HepG2 (cell line): Measurements from ENCODE around the gene CSNK1E. TPM values are rescaled to one million over a fixed set of nuclear protein-coding genes. Genes with fewer than 3 reads are reported as not detected.

Experiments
- HBP1 ChIP-seq: IDR thresholded peaks from 2 replicates; pipeline ENCODE4 v1.6.1; 2016; ENCODE audit warnings: low read depth, control low read depth
- HDAC1 ChIP-seq: sonication (generic); formaldehyde crosslinking; IDR thresholded peaks from 2 replicates; pipeline ENCODE4 v1.5.1; 2020; ENCODE audit warnings: mild to moderate bottlenecking, missing genetic modification reagents
- HOXA7 ChIP-seq: sonication (generic); formaldehyde crosslinking; IDR thresholded peaks from 2 replicates; pipeline ENCODE4 v1.8.1; 2022; ENCODE audit warnings: mild to moderate bottlenecking, missing genetic modification reagents, moderate library complexity
- IRF2 ChIP-seq: IDR thresholded peaks from 2 replicates; pipeline ENCODE4 v1.6.1; 2018; ENCODE audit warnings: missing genetic modification reagents, missing compliant biosample characterization
- KAT7 ChIP-seq: IDR thresholded peaks from 2 replicates; pipeline ENCODE4 v1.6.1; 2018; ENCODE audit warnings: borderline replicate concordance, missing compliant biosample characterization
- KDM5B ChIP-seq: sonication (generic); formaldehyde crosslinking; IDR thresholded peaks from 2 replicates; pipeline ENCODE4 v1.4.0; 2020; ENCODE audit warnings: missing genetic modification reagents, mild to moderate bottlenecking, borderline replicate concordance
- PITX1 ChIP-seq: sonication (generic); formaldehyde crosslinking; IDR thresholded peaks from 2 replicates; pipeline ENCODE4 v1.5.1; 2020; ENCODE audit warnings: mild to moderate bottlenecking, missing genetic modification reagents
- POLR2G ChIP-seq: fragments of 200-400 bp; formaldehyde crosslinking; IDR thresholded peaks from 2 replicates; pipeline ENCODE4 v1.6.1; 2018; ENCODE audit warnings: mild to moderate bottlenecking, low read depth, low read length, moderate library complexity
- RFXANK ChIP-seq: IDR thresholded peaks from 2 replicates; pipeline ENCODE4 v1.6.1; 2016
- RNF2 ChIP-seq: fragments of 450-650 bp; conservative IDR thresholded peaks from 2 replicates; pipeline ENCODE4 v1.6.1; 2016; ENCODE audit warnings: low read depth
- SIN3A ChIP-seq: IDR thresholded peaks from 2 replicates; pipeline ENCODE4 v1.6.1; 2011; ENCODE audit warnings: low read depth, mild to moderate bottlenecking, control low read depth, low read length, borderline replicate concordance
- SKI ChIP-seq: fragments of 450-650 bp; IDR thresholded peaks from one replicate; pipeline ENCODE4 v1.6.1; 2018; ENCODE audit warnings: mild to moderate bottlenecking; ENCODE audit not compliant: partially characterized antibody
- ZFY ChIP-seq: sonication (generic); formaldehyde crosslinking; IDR thresholded peaks from 2 replicates; pipeline ENCODE4 v1.4.0; 2020; ENCODE audit warnings: missing genetic modification reagents
- ZKSCAN1 ChIP-seq: fragments of 150-350 bp; IDR thresholded peaks from 2 replicates; pipeline ENCODE4 v1.6.1; 2014; ENCODE audit warnings: low read length
- ZNF138 ChIP-seq: sonication (generic); formaldehyde crosslinking; IDR thresholded peaks from 2 replicates; pipeline ENCODE4 v1.5.0; 2020; ENCODE audit warnings: mild to moderate bottlenecking, low read depth, missing genetic modification reagents
- ZNF33B ChIP-seq: sonication (generic); formaldehyde crosslinking; IDR thresholded peaks from 2 replicates; pipeline ENCODE4 v1.5.1; 2020; ENCODE audit warnings: mild to moderate bottlenecking, missing genetic modification reagents
- ZNF354B ChIP-seq: sonication (generic); formaldehyde crosslinking; IDR thresholded peaks from 2 replicates; pipeline ENCODE4 v1.8.0; 2022; ENCODE audit warnings: mild to moderate bottlenecking, missing genetic modification reagents
- ZNF382 ChIP-seq: sonication (generic); formaldehyde crosslinking; IDR thresholded peaks from 2 replicates; pipeline ENCODE4 v1.5.0; 2020; ENCODE audit warnings: missing genetic modification reagents, mild to moderate bottlenecking, borderline replicate concordance
- ZNF552 ChIP-seq: sonication (generic); formaldehyde crosslinking; IDR thresholded peaks from 2 replicates; pipeline ENCODE4 v1.9.0; 2022; ENCODE audit warnings: missing genetic modification reagents, mild to moderate bottlenecking, borderline replicate concordance
- ZNF556 ChIP-seq: sonication (generic); formaldehyde crosslinking; IDR thresholded peaks from 2 replicates; pipeline ENCODE4 v1.4.0; 2020; ENCODE audit warnings: mild to moderate bottlenecking, missing genetic modification reagents, borderline replicate concordance
- ZNF563 ChIP-seq: sonication (generic); formaldehyde crosslinking; IDR thresholded peaks from 2 replicates; pipeline ENCODE4 v1.8.0; 2022; ENCODE audit warnings: mild to moderate bottlenecking, moderate library complexity, missing genetic modification reagents
- ZNF598 ChIP-seq: sonication (generic); formaldehyde crosslinking; IDR thresholded peaks from 2 replicates; pipeline ENCODE4 v1.5.1; 2020; ENCODE audit warnings: mild to moderate bottlenecking, missing genetic modification reagents, borderline replicate concordance
- ZNF773 ChIP-seq: sonication (generic); formaldehyde crosslinking; IDR thresholded peaks from 2 replicates; pipeline ENCODE4 v1.4.0; 2020; ENCODE audit warnings: missing genetic modification reagents, borderline replicate concordance
- polyA plus RNA-seq, 8 experiments: library from polyadenylated mRNA; depleted of rRNA in 3 of 8; stranded (reverse) in 7 of 8; unstranded in 1 of 8; fragments of >200 nt; fragmentation: Illumina TruSeq in 4 of 8; extraction: Trizol in 4 of 8; gene quantifications; 2 replicates each; pipeline versions ENCODE4 v1.2.1 to v1.2.3, GENCODE V29; 2011 to 2016; ENCODE audit warnings: low read depth in 4 of 8, missing spikeins in 1 of 8, mixed read lengths in 1 of 8; ENCODE audit not compliant: insufficient read depth in 1 of 8
- total RNA-seq, 5 experiments: library from RNA; depleted of rRNA; stranded (reverse); fragments of >200 nt; fragmentation: Illumina TruSeq; extraction: Trizol; gene quantifications; 2 replicates each; pipeline ENCODE4 v1.2.3, GENCODE V29; 2016; ENCODE audit warnings: low read depth in 1 of 5
- TF ChIP-seq, protein P1 (sequence below): sonication (generic); formaldehyde crosslinking; IDR thresholded peaks from 2 replicates; pipeline ENCODE4 v1.4.0; 2020; ENCODE audit warnings: missing genetic modification reagents, mild to moderate bottlenecking, borderline replicate concordance
- TF ChIP-seq, protein P2 (sequence below): sonication (generic); formaldehyde crosslinking; IDR thresholded peaks from 2 replicates; pipeline ENCODE4 v1.9.0; 2022; ENCODE audit warnings: low read depth, missing genetic modification reagents
- TF ChIP-seq, protein P3 (sequence below): IDR thresholded peaks from 2 replicates; pipeline ENCODE4 v1.6.1; 2016; ENCODE audit warnings: mild to moderate bottlenecking

CSNK1E gene
- total and polyA plus RNA-seq, 2 of the 13 experiments (the other 11 are each of a cell fraction or from before 2014, with no cell fraction given) = 34.7 to 129 TPM

GRCh38 chr22:38272373-38273134 lies 44.7 kb downstream of the CSNK1E start, which contains the start of gene TMEM184B (continued):
- TF ChIP-seq, protein P1, sequence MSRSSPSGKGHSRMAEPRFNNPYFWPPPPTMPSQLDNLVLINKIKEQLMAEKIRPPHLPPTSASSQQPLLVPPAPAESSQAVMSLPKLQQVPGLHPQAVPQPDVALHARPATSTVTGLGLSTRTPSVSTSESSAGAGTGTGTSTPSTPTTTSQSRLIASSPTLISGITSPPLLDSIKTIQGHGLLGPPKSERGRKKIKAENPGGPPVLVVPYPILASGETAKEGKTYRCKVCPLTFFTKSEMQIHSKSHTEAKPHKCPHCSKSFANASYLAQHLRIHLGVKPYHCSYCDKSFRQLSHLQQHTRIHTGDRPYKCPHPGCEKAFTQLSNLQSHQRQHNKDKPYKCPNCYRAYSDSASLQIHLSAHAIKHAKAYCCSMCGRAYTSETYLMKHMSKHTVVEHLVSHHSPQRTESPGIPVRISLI = no peak
- TF ChIP-seq ZFY (peak; percentile 79), ZNF598 (CRISPR knock-in tag) (no peak), POLR2G (peak; percentile 69), HDAC1 (no peak), ZNF552 (no peak), KAT7 (no peak), RFXANK (CRISPR knock-in tag) (no peak), HBP1 (no peak), SIN3A (peak; percentile 33; the same call in 1 of the 2 replicates), ZNF556 (CRISPR knock-in tag) (no peak), ZNF354B (CRISPR knock-in tag) (no peak), PITX1 (no peak), ZNF382 (CRISPR knock-in tag) (no peak), SKI (peak; percentile 43), RNF2 (no peak), HOXA7 (CRISPR knock-in tag) (no peak), IRF2 (CRISPR knock-in tag) (no peak), ZNF33B (CRISPR knock-in tag) (no peak), ZNF563 (0 out of 2 replicates have a peak, but pooled peaks have one; percentile 55), KDM5B (CRISPR knock-in tag) (peak; percentile 54; the same call in 1 of the 2 replicates), ZNF773 (CRISPR knock-in tag) (no peak), ZKSCAN1 (no peak), ZNF138 (CRISPR knock-in tag) (0 out of 2 replicates have a peak, but pooled peaks have one; percentile 28)
- TF ChIP-seq, protein P2, sequence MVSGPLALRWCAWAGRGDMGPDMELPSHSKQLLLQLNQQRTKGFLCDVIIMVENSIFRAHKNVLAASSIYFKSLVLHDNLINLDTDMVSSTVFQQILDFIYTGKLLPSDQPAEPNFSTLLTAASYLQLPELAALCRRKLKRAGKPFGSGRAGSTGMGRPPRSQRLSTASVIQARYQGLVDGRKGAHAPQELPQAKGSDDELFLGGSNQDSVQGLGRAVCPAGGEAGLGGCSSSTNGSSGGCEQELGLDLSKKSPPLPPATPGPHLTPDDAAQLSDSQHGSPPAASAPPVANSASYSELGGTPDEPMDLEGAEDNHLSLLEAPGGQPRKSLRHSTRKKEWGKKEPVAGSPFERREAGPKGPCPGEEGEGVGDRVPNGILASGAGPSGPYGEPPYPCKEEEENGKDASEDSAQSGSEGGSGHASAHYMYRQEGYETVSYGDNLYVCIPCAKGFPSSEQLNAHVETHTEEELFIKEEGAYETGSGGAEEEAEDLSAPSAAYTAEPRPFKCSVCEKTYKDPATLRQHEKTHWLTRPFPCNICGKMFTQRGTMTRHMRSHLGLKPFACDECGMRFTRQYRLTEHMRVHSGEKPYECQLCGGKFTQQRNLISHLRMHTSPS (CRISPR knock-in tag) = no peak
- TF ChIP-seq, protein P3, sequence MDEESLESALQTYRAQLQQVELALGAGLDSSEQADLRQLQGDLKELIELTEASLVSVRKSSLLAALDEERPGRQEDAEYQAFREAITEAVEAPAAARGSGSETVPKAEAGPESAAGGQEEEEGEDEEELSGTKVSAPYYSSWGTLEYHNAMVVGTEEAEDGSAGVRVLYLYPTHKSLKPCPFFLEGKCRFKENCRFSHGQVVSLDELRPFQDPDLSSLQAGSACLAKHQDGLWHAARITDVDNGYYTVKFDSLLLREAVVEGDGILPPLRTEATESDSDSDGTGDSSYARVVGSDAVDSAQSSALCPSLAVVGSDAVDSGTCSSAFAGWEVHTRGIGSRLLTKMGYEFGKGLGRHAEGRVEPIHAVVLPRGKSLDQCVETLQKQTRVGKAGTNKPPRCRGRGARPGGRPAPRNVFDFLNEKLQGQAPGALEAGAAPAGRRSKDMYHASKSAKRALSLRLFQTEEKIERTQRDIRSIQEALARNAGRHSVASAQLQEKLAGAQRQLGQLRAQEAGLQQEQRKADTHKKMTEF (CRISPR knock-in tag) = peak; percentile 26; the same call in 1 of the 2 replicates
